ENCODE measurements around the gene TAF1D. TPM values are rescaled to one million over a fixed set of nuclear protein-coding genes. Genes with fewer than 3 reads are reported as not detected.

TAF1D gene
- total and polyA plus RNA-seq, 10 of the 15 experiments (the other 5 are each of a cell fraction or from before 2014, with no cell fraction given): 101 to 314 (median 199) TPM

DNA sequence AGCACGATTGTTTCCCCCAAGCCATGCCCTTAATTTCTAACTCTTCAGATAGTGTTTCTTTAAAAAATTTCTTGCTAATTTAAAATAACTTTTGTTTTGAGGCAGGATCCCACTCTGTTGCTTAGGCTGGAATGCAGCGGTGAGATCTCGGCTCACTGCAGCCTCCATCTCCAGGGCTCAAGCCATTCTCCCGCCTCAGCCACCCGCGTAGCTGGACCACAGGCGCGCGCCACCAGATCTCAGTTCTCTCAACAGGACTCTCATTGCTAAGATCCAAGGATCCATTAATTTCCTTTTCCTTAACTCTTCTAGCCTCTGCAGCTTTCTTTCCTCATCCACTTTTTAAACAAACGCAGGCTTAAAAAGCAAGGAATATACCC is 42.5 kb upstream of the TAF1D start (continued):
- TF ChIP-seq, protein P1, sequence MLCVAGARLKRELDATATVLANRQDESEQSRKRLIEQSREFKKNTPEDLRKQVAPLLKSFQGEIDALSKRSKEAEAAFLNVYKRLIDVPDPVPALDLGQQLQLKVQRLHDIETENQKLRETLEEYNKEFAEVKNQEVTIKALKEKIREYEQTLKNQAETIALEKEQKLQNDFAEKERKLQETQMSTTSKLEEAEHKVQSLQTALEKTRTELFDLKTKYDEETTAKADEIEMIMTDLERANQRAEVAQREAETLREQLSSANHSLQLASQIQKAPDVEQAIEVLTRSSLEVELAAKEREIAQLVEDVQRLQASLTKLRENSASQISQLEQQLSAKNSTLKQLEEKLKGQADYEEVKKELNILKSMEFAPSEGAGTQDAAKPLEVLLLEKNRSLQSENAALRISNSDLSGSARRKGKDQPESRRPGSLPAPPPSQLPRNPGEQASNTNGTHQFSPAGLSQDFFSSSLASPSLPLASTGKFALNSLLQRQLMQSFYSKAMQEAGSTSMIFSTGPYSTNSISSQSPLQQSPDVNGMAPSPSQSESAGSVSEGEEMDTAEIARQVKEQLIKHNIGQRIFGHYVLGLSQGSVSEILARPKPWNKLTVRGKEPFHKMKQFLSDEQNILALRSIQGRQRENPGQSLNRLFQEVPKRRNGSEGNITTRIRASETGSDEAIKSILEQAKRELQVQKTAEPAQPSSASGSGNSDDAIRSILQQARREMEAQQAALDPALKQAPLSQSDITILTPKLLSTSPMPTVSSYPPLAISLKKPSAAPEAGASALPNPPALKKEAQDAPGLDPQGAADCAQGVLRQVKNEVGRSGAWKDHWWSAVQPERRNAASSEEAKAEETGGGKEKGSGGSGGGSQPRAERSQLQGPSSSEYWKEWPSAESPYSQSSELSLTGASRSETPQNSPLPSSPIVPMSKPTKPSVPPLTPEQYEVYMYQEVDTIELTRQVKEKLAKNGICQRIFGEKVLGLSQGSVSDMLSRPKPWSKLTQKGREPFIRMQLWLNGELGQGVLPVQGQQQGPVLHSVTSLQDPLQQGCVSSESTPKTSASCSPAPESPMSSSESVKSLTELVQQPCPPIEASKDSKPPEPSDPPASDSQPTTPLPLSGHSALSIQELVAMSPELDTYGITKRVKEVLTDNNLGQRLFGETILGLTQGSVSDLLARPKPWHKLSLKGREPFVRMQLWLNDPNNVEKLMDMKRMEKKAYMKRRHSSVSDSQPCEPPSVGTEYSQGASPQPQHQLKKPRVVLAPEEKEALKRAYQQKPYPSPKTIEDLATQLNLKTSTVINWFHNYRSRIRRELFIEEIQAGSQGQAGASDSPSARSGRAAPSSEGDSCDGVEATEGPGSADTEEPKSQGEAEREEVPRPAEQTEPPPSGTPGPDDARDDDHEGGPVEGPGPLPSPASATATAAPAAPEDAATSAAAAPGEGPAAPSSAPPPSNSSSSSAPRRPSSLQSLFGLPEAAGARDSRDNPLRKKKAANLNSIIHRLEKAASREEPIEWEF (IDR thresholded peaks at IDR 0.05; ENCODE audit: insufficient replicate concordance, low read depth, low read length): no peak
- TF ChIP-seq, protein P2, sequence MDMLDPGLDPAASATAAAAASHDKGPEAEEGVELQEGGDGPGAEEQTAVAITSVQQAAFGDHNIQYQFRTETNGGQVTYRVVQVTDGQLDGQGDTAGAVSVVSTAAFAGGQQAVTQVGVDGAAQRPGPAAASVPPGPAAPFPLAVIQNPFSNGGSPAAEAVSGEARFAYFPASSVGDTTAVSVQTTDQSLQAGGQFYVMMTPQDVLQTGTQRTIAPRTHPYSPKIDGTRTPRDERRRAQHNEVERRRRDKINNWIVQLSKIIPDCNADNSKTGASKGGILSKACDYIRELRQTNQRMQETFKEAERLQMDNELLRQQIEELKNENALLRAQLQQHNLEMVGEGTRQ (IDR thresholded peaks at IDR 0.05; ENCODE audit: borderline replicate concordance, low read depth, low read length): no peak
- TF ChIP-seq CBX5 (IDR thresholded peaks at IDR 0.05; ENCODE audit: low read depth) (no peak), KLF5 (IDR thresholded peaks at IDR 0.05; ENCODE audit: partially characterized antibody) (no peak), CREM (IDR thresholded peaks at IDR 0.05; ENCODE audit: low read depth) (no peak), POLR2AphosphoS2 (IDR thresholded peaks at IDR 0.05; ENCODE audit: low read depth, low read length) (no peak), EZH2 (IDR thresholded peaks at IDR 0.05; ENCODE audit: borderline replicate concordance, control insufficient read depth, low read depth, low read length) (no peak), FOXK2 (IDR thresholded peaks at IDR 0.05) (no peak), BCL11A (IDR thresholded peaks at IDR 0.05; ENCODE audit: low read depth, low read length) (no peak), TAF1 (IDR thresholded peaks at IDR 0.05; ENCODE audit: borderline replicate concordance, low read depth, low read length) (no peak), MTA3 (IDR thresholded peaks at IDR 0.05; ENCODE audit: borderline replicate concordance, low read length) (no peak; the same call in 1 of the 2 replicates), SIX5 (IDR thresholded peaks at IDR 0.05; ENCODE audit: low read depth, low read length, severe bottlenecking) (no peak), ZNF274 (IDR thresholded peaks at IDR 0.05; ENCODE audit: insufficient read depth, insufficient read length) (no peak), POLR2AphosphoS5 (IDR thresholded peaks at IDR 0.05; ENCODE audit: low read length) (no peak), CHD1 (IDR thresholded peaks at IDR 0.05; ENCODE audit: low read depth, low read length) (no peak), CBFB (IDR thresholded peaks at IDR 0.05; ENCODE audit: low read depth) (no peak), ZNF384 (IDR thresholded peaks at IDR 0.05; ENCODE audit: borderline replicate concordance, low read depth, low read length) (no peak), ZNF207 (IDR thresholded peaks at IDR 0.05; ENCODE audit: borderline replicate concordance) (no peak), GATAD2B (conservative IDR thresholded peaks at IDR 0.05; ENCODE audit: low read depth) (no peak), TCF12 (IDR thresholded peaks at IDR 0.05; ENCODE audit: low read depth, low read length) (no peak)
- TF ChIP-seq, protein P3, sequence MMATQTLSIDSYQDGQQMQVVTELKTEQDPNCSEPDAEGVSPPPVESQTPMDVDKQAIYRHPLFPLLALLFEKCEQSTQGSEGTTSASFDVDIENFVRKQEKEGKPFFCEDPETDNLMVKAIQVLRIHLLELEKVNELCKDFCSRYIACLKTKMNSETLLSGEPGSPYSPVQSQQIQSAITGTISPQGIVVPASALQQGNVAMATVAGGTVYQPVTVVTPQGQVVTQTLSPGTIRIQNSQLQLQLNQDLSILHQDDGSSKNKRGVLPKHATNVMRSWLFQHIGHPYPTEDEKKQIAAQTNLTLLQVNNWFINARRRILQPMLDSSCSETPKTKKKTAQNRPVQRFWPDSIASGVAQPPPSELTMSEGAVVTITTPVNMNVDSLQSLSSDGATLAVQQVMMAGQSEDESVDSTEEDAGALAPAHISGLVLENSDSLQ (IDR thresholded peaks at IDR 0.05): no peak
- TF ChIP-seq, protein P4, sequence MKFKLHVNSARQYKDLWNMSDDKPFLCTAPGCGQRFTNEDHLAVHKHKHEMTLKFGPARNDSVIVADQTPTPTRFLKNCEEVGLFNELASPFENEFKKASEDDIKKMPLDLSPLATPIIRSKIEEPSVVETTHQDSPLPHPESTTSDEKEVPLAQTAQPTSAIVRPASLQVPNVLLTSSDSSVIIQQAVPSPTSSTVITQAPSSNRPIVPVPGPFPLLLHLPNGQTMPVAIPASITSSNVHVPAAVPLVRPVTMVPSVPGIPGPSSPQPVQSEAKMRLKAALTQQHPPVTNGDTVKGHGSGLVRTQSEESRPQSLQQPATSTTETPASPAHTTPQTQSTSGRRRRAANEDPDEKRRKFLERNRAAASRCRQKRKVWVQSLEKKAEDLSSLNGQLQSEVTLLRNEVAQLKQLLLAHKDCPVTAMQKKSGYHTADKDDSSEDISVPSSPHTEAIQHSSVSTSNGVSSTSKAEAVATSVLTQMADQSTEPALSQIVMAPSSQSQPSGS (IDR thresholded peaks at IDR 0.05; ENCODE audit: low read length): no peak

All from GM12878 (cell line).